ENCODE results near the gene ZG16. TPM values are rescaled to one million over a fixed set of nuclear protein-coding genes. Genes with fewer than 3 reads are reported as not detected.

Gene ZG16
- total RNA-seq, 1 donor from 2014 or later = not detected

DNA sequence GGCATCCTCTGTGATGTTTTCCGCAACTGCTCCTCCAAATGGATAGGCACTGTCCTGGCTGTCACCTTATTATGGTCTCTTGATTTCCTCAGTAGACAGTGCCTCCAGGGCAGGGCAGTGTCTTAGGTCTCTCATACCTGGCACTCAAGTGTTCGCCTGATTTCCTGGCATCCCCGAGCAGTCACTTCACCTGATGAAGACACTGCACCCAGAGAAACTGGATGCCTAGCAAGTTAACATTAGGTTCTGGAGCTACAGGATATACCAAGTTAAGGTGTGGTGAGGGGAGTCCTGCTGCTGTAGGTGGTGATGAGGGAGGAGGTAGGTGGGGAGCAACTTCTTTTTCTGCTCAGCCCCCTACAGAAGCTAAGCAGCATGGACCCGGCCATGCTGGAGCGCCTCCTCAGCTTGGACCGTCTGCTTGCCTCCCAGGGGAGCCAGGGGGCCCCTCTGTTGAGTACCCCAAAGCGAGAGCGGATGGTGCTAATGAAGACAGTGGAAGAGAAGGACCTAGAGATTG, 24.4 kb downstream of the ZG16 start:
- no peaks in the 10 kb centered on the region for H3K27me3 Mint-ChIP-seq (ENCODE audit: low read depth)
- intact Hi-C loops (cut with micrococcal nuclease) = loop anchor here (10.0 kb wide), 1 partner anchor 572 kb away; the partner anchor contains the start of genes MYL11 and TBC1D10B
- no peak for DNase-seq (ENCODE audit: low spot score)
- peaks cover 71% of the 10 kb centered on the region for H3K36me3 Mint-ChIP-seq (ENCODE audit: low read depth)
- H3K27ac Mint-ChIP-seq = peak overlapping the region; percentile 47
- no peaks in the 10 kb centered on the region for H3K9me3 Mint-ChIP-seq
- H3K4me1 Mint-ChIP-seq (ENCODE audit: low read depth) = peaks cover 17% of the 10 kb centered on the region
- H3K4me3 Mint-ChIP-seq (ENCODE audit: low read depth) = peak overlapping the region; percentile 53

GRCh38 chr16:29804020-29804419, 26.0 kb downstream of the ZG16 start:
- peak overlapping the region; percentile 100 for H3K4me3 Mint-ChIP-seq (ENCODE audit: low read depth)
- H3K36me3 Mint-ChIP-seq (ENCODE audit: low read depth) = peaks cover 72% of the 10 kb centered on the region
- intact Hi-C loops (cut with micrococcal nuclease) = loop anchor here (2.0 to 10.0 kb wide), 3 partner anchors 59 to 571 kb away; partner anchors contain the start of genes CDIPT, KCTD13, MYL11 and TBC1D10B
- H3K27ac Mint-ChIP-seq = peak overlapping the region; percentile 91
- DNase-seq (ENCODE audit: low spot score) = no peak
- H3K27me3 Mint-ChIP-seq (ENCODE audit: low read depth) = no peaks in the 10 kb centered on the region
- H3K4me1 Mint-ChIP-seq (ENCODE audit: low read depth) = peaks cover 22% of the 10 kb centered on the region
- H3K9me3 Mint-ChIP-seq = no peaks in the 10 kb centered on the region

GRCh38 chr16:29804455-29805231, 26.6 kb downstream of the ZG16 start:
- no peaks in the 10 kb centered on the region for H3K9me3 Mint-ChIP-seq
- intact Hi-C loops (cut with micrococcal nuclease) = loop anchor here (1.0 to 10.0 kb wide), 7 partner anchors 14 to 570 kb away; partner anchors contain the start of genes C16orf54, CDIPT, KCTD13 and KIF22
- no peak for DNase-seq (ENCODE audit: low spot score)

DNA sequence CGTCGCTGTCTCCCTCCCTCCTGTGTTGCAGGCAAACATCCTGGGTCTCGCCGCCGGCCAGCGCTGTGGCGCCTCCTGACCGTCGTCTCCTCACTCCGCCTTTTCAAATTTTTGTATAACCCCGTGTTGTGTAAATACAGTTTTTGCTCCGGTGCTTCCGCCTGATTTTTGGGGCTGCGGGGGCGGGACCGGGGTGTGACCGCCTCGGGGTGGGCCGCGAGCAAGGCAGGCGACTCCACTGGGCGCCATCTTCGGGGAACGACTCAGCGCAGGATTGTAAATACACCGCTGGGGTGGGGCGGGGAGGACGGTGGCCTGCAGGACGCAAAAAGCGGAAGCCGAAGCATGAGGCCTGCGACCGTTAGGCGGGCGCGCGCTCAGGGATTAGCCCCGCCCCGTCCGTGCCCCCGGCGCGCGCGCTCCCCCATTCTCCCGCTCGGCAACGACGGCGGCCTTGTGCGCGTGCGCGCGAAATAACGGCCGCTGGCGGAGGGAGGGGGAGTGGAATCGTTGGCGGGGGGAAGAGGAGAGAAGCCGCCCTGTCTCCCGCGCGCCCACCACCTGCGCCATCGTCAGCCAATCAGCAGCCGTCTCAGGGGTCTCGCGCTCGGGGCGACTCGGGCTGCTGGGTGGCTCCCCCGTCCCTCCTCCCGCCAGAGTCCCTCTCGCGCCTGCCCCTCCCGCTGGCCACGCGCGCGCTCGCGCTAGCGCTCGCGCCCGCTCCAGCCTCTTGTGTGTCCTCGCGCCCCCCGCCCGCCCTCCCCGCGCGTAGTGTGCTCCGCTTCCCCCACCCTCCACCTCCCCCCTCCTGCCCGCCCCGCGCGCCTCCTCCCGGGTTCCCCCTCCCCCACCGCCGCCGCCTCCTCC, 27.4 kb downstream of the ZG16 start:
- H3K36me3 Mint-ChIP-seq (ENCODE audit: low read depth) = peaks cover 72% of the 10 kb centered on the region
- H3K4me1 Mint-ChIP-seq (ENCODE audit: low read depth) = peaks cover 31% of the 10 kb centered on the region
- DNase-seq (ENCODE audit: low spot score) = peak; percentile 97
- intact Hi-C loops (cut with micrococcal nuclease) = loop anchor here (1.0 to 10.0 kb wide), 7 partner anchors 15 to 569 kb away; partner anchors contain the start of genes C16orf54, CDIPT, KCTD13 and KIF22
- H3K27ac Mint-ChIP-seq = peak overlapping the region; percentile 100
- H3K27me3 Mint-ChIP-seq (ENCODE audit: low read depth) = no peaks in the 10 kb centered on the region
- no peaks in the 10 kb centered on the region for H3K9me3 Mint-ChIP-seq
- H3K4me3 Mint-ChIP-seq (ENCODE audit: low read depth) = peak overlapping the region; percentile 100

More at GRCh38 chr16:29804455-29805231, 26.6 kb downstream of the ZG16 start:
- H3K4me3 Mint-ChIP-seq (ENCODE audit: low read depth) = peak overlapping the region; percentile 100
- peaks cover 24% of the 10 kb centered on the region for H3K4me1 Mint-ChIP-seq (ENCODE audit: low read depth)
- H3K27me3 Mint-ChIP-seq (ENCODE audit: low read depth) = no peaks in the 10 kb centered on the region
- H3K27ac Mint-ChIP-seq = peak overlapping the region; percentile 100
- H3K36me3 Mint-ChIP-seq (ENCODE audit: low read depth) = peaks cover 69% of the 10 kb centered on the region

DNA sequence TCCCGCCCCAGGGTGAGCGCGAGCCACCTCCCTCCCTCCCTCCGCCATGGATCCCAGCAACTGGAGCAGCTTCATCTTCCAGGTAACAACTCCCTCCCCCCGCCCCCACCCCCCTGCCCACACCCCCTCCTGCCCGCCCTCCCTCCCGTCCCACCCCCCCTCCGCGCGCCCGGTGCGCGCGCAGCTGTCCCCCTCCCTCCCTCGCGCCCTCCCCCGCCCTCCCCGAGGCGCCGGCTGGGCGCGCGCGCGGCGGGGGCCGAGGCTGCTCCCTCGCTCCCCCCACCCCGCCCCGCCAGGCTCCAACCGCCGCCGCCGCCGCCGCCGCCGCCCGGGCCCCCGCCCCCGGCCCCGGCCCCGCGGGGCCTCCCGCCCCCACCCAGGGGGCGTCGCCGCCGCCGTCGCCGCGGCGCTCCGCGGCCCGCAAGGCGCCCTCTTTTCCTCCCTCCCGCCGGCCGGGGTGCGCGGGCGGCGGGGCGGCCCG, 28.1 kb downstream of the ZG16 start, which contains the start of gene MAZ:
TSS of gene MAZ (plus strand) at position 431 of the 481 bp plus-strand sequence. CDS start 173 bp downstream, outside the sequence.
- no peak for DNase-seq (ENCODE audit: low spot score)
- Mint-ChIP-seq H3K4me3 (ENCODE audit: low read depth) (peak within 1 kb of the TSS; percentile 100), H3K4me1 (ENCODE audit: low read depth) (peaks cover 37% of the 10 kb centered on the region), H3K27ac (peak within 1 kb of the TSS; percentile 100), H3K36me3 (ENCODE audit: low read depth) (peaks cover 73% of the 10 kb centered on the region), H3K9me3 (no peaks in the 10 kb centered on the region), H3K27me3 (ENCODE audit: low read depth) (no peaks in the 10 kb centered on the region)
- intact Hi-C loops (cut with micrococcal nuclease) = loop anchor here (5.0 to 10.0 kb wide), 4 partner anchors 59 to 569 kb away; partner anchors contain the start of genes C16orf54, MYL11 and TBC1D10B

GRCh38 chr16:29806641-29807425, 28.8 kb downstream of the ZG16 start:
- Mint-ChIP-seq H3K9me3 (no peaks in the 10 kb centered on the region), H3K27ac (peak overlapping the region; percentile 93), H3K4me1 (ENCODE audit: low read depth) (peaks cover 40% of the 10 kb centered on the region), H3K27me3 (ENCODE audit: low read depth) (no peaks in the 10 kb centered on the region), H3K4me3 (ENCODE audit: low read depth) (peak overlapping the region; percentile 90), H3K36me3 (ENCODE audit: low read depth) (peaks cover 67% of the 10 kb centered on the region)
- peak; percentile 59 for DNase-seq (ENCODE audit: low spot score)
- intact Hi-C loops (cut with micrococcal nuclease) = loop anchor here (5.0 to 10.0 kb wide), 4 partner anchors 60 to 568 kb away; partner anchors contain the start of genes C16orf54, MYL11 and TBC1D10B

DNA sequence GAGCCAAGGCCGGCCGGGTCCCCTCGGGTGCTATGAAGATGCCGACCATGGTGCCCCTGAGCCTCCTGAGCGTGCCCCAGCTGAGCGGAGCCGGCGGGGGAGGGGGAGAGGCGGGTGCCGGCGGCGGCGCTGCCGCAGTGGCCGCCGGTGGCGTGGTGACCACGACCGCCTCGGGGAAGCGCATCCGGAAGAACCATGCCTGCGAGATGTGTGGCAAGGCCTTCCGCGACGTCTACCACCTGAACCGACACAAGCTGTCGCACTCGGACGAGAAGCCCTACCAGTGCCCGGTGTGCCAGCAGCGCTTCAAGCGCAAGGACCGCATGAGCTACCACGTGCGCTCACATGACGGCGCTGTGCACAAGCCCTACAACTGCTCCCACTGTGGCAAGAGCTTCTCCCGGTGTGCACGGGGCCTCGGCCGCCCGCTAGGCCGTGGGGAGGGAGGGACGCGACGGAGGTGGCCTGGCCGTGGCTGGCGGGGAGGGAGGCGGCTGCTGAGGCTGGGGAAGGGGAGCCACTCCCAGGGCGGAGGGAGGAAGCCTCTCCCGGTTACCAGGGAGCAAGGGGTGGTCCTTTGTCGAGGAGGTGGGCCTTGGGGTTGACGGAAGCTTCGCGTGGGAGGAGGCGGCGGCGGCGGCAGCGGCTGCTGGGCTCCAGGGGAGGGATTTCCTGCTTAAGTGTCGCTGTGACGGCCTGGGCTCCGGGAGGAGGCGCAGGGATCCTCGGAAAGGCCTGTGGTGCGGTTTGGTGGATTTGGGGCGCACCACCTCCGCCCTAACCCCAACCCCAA, 29.6 kb downstream of the ZG16 start:
- peak overlapping the region; percentile 90 for H3K4me3 Mint-ChIP-seq (ENCODE audit: low read depth)
- DNase-seq (ENCODE audit: low spot score) = peak; percentile 90
- no peaks in the 10 kb centered on the region for H3K9me3 Mint-ChIP-seq
- peaks cover 41% of the 10 kb centered on the region for H3K4me1 Mint-ChIP-seq (ENCODE audit: low read depth)
- intact Hi-C loops (cut with micrococcal nuclease) = loop anchor here (1.0 to 10.0 kb wide), 7 partner anchors 9 to 567 kb away; partner anchors contain the start of genes C16orf54, MVP, MYL11 and PAGR1
- H3K36me3 Mint-ChIP-seq (ENCODE audit: low read depth) = peaks cover 62% of the 10 kb centered on the region
- no peaks in the 10 kb centered on the region for H3K27me3 Mint-ChIP-seq (ENCODE audit: low read depth)
- peak overlapping the region; percentile 93 for H3K27ac Mint-ChIP-seq

GRCh38 chr16:29808219-29808900, 30.3 kb downstream of the ZG16 start:
- Mint-ChIP-seq H3K36me3 (ENCODE audit: low read depth) (peaks cover 55% of the 10 kb centered on the region), H3K4me3 (ENCODE audit: low read depth) (peak overlapping the region; percentile 90), H3K9me3 (no peaks in the 10 kb centered on the region), H3K27ac (peak overlapping the region; percentile 93), H3K4me1 (ENCODE audit: low read depth) (peaks cover 41% of the 10 kb centered on the region), H3K27me3 (ENCODE audit: low read depth) (peaks cover 1% of the 10 kb centered on the region)
- no peak for DNase-seq (ENCODE audit: low spot score)
- intact Hi-C loops (cut with micrococcal nuclease) = loop anchor here (1.0 to 10.0 kb wide), 7 partner anchors 8 to 566 kb away; partner anchors contain the start of genes C16orf54, MVP, MYL11 and PAGR1

DNA sequence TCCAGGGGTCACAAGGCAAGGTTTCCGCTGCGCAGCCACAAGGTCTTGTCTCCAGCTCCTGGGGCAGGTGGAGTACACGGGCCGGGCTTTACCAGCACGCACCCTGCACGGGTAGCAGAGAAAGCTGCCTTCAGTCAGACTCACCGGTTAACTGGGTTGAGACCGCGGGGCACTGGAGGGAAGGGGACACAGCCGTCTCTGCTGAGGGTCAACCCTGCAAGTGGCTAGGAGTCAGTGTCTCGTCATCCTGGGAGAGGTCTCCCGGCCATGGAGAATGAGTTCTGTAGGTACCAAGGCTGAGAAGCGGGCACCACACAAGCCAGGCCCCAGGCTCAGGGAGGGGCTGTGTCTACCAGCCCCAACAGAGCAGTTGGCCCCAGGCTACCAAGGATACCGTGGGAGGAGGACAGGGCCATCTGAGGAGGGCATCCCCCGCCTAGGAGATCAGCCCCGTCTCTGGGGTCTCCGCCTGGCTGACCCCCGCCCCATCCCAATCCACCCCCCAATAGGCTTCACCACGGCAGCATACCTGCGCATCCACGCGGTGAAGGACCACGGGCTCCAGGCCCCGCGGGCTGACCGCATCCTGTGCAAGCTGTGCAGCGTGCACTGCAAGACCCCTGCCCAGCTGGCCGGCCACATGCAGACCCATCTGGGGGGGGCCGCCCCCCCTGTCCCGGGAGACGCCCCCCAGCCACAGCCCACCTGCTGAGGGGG, 31.1 kb downstream of the ZG16 start:
- Mint-ChIP-seq H3K4me3 (ENCODE audit: low read depth) (peak overlapping the region; percentile 90), H3K4me1 (ENCODE audit: low read depth) (peaks cover 38% of the 10 kb centered on the region), H3K27me3 (ENCODE audit: low read depth) (peaks cover 1% of the 10 kb centered on the region), H3K9me3 (no peaks in the 10 kb centered on the region), H3K36me3 (ENCODE audit: low read depth) (peaks cover 46% of the 10 kb centered on the region), H3K27ac (peak overlapping the region; percentile 93)
- DNase-seq (ENCODE audit: low spot score) = no peak
- intact Hi-C loops (cut with micrococcal nuclease) = loop anchor here (5.0 to 10.0 kb wide), 4 partner anchors 62 to 566 kb away; partner anchors contain the start of genes C16orf54, MYL11 and TBC1D10B
